Fibroblast of lung (primary cell): ENCODE results near the gene RERE. TPM values are rescaled to one million over a fixed set of nuclear protein-coding genes. Genes with fewer than 3 reads are reported as not detected.
A peak's percentile ranks its signal among the peaks of the same experiment; 100 is the strongest.
"Not testable (repeated sequence)": the region's sequence is repeated elsewhere in the genome, so short reads cannot be mapped to it uniquely, and the experiment has no call there.

Source experiments
- DNase-seq, 2 donors: peaks; one replicate each; pipeline versions ENCODE4 v3.0.0 to v3.0.0-alpha.2; 2010; ENCODE audit warnings: low read depth in 2 of 2
- H2AFZ ChIP-seq: 2 replicates; pipeline ENCODE4 v1.5.1; 2012; ENCODE audit warnings: low read length, control low read depth, inconsistent platforms
- H3K27ac ChIP-seq: 2 replicates; pipeline ENCODE4 v1.5.1; 2011; ENCODE audit warnings: low read length, control low read depth; ENCODE audit not compliant: insufficient read depth
- H3K27me3 ChIP-seq: 2 replicates; pipeline ENCODE4 v1.5.1; 2011; ENCODE audit warnings: mild to moderate bottlenecking, low read length; ENCODE audit not compliant: control insufficient read depth, insufficient read depth
- H3K36me3 ChIP-seq: 2 replicates; pipeline ENCODE4 v1.5.1; 2011; ENCODE audit warnings: low read length; ENCODE audit not compliant: control insufficient read depth, insufficient read depth
- H3K4me1 ChIP-seq: 2 replicates; pipeline ENCODE4 v1.5.1; 2011; ENCODE audit warnings: low read length; ENCODE audit not compliant: control insufficient read depth, insufficient read depth; ENCODE audit errors: extremely low read depth
- H3K4me2 ChIP-seq: 2 replicates; pipeline ENCODE4 v1.5.1; 2011; ENCODE audit warnings: low read length, control low read depth; ENCODE audit not compliant: insufficient read depth; ENCODE audit errors: extremely low read depth
- H3K4me3 ChIP-seq, 4 experiments: fragments of 200-600 bp in 1 of 4; sonication (generic) in 1 of 4; replicated peaks in 1 of 4; 2 replicates each; pipeline ENCODE4 v1.5.1; 2011 to 2016; ENCODE audit warnings: low read length in 4 of 4, low read depth in 3 of 4, mild to moderate bottlenecking in 3 of 4, control low read depth in 2 of 4, inconsistent platforms in 1 of 4, mixed read lengths in 1 of 4; ENCODE audit not compliant: insufficient read depth in 1 of 4; ENCODE audit errors: control extremely low read depth in 1 of 4
- H3K79me2 ChIP-seq: 2 replicates; pipeline ENCODE4 v1.5.1; 2012; ENCODE audit warnings: mild to moderate bottlenecking, low read length, inconsistent platforms; ENCODE audit not compliant: control insufficient read depth, insufficient read depth
- H3K9ac ChIP-seq: 2 replicates; pipeline ENCODE4 v1.5.1; 2011; ENCODE audit warnings: mild to moderate bottlenecking, low read length, control low read depth; ENCODE audit not compliant: insufficient read depth
- H3K9me3 ChIP-seq: 2 replicates; pipeline ENCODE4 v1.5.1; 2012; ENCODE audit warnings: low read depth, low read length; ENCODE audit not compliant: control insufficient read depth, insufficient read depth
- H4K20me1 ChIP-seq: 2 replicates; pipeline ENCODE4 v1.5.1; 2011; ENCODE audit warnings: low read length; ENCODE audit not compliant: control insufficient read depth, insufficient read depth; ENCODE audit errors: extremely low read depth
- CTCF ChIP-seq, 2 donors: IDR thresholded peaks in 1 of 2; conservative IDR thresholded peaks in 1 of 2; 1 replicate in 1 of 2; 2 replicates in 1 of 2; pipeline ENCODE4 v1.5.1; 2011 to 2012; ENCODE audit warnings: low read length in 2 of 2, control low read depth in 1 of 2, inconsistent platforms in 1 of 2, low read depth in 1 of 2, mild to moderate bottlenecking in 1 of 2
- EZH2 ChIP-seq: IDR thresholded peaks from 2 replicates; pipeline ENCODE4 v1.5.1; 2012; ENCODE audit warnings: low read length, control low read depth, mild to moderate bottlenecking; ENCODE audit errors: missing control alignments
- polyA plus RNA-seq, 2 donors: library from polyadenylated mRNA; depleted of rRNA in 1 of 2; stranded (reverse) in 1 of 2; unstranded in 1 of 2; fragments of >200 nt; gene quantifications; 2 replicates each; pipeline ENCODE4 v1.2.1, GENCODE V29; 2011 to 2012; ENCODE audit warnings: missing spikeins in 1 of 2
- total RNA-seq: library from RNA; depleted of rRNA; stranded (reverse); fragments of >200 nt; gene quantifications from 2 replicates; pipeline ENCODE4 v1.2.1, GENCODE V29; 2014

RERE gene
- total and polyA plus RNA-seq, 2 donors (not counting 1 experiment from before 2014, with no cell fraction given), result 3.7 to 51.0 TPM

GRCh38 chr1:8823295-8823664, 5.8 kb upstream of the RERE start:
- no peak overlapping the region for H3K4me3 ChIP-seq
- no peak overlapping the region for H3K9ac ChIP-seq
- H3K79me2 ChIP-seq, result no peaks in the 10 kb centered on the region
- no peaks in the 10 kb centered on the region for H3K9me3 ChIP-seq
- no peaks in the 10 kb centered on the region for H3K36me3 ChIP-seq
- no peak for DNase-seq
- peaks cover 2% of the 10 kb centered on the region for H3K4me1 ChIP-seq
- H3K27ac ChIP-seq, result no peak overlapping the region
- no peaks in the 10 kb centered on the region for H4K20me1 ChIP-seq
- H2AFZ ChIP-seq, result no peak overlapping the region
- TF ChIP-seq CTCF (conservative IDR thresholded peaks at IDR 0.05 in 1 of 2, IDR thresholded peaks at IDR 0.05 in 1 of 2; ENCODE audit: low read depth in 1 of 2, low read length in 2 of 2) (no peak), EZH2 (no peak)
- no peaks in the 10 kb centered on the region for H3K27me3 ChIP-seq
- H3K4me2 ChIP-seq, result no peak overlapping the region

GRCh38 chr1:8822373-8823294, 5.2 kb upstream of the RERE start:
- no peak for TF ChIP-seq EZH2
- TF ChIP-seq CTCF (conservative IDR thresholded peaks at IDR 0.05 in 1 of 2, IDR thresholded peaks at IDR 0.05 in 1 of 2; ENCODE audit: low read depth in 1 of 2, low read length in 2 of 2), result no peak
- Histone ChIP-seq H3K9ac (no peak overlapping the region), H3K36me3 (no peaks in the 10 kb centered on the region), H2AFZ (no peak overlapping the region), H4K20me1 (no peaks in the 10 kb centered on the region), H3K79me2 (no peaks in the 10 kb centered on the region), H3K4me1 (peaks cover 2% of the 10 kb centered on the region), H3K9me3 (no peaks in the 10 kb centered on the region), H3K27ac (no peak overlapping the region), H3K4me2 (peak overlapping the region; percentile 1), H3K27me3 (no peaks in the 10 kb centered on the region), H3K4me3 (no peak overlapping the region)
- peak; percentile 82 to 94 for DNase-seq

- no peak overlapping the region for H3K27ac ChIP-seq
- no peak overlapping the region for H2AFZ ChIP-seq
- H3K4me3 ChIP-seq, result no peak overlapping the region
- no peak overlapping the region for H3K4me2 ChIP-seq
- no peaks in the 10 kb centered on the region for H3K79me2 ChIP-seq
- H3K27me3 ChIP-seq, result no peaks in the 10 kb centered on the region
- no peak for TF ChIP-seq CTCF (conservative IDR thresholded peaks at IDR 0.05 in 1 of 2, IDR thresholded peaks at IDR 0.05 in 1 of 2; ENCODE audit: low read depth in 1 of 2, low read length in 2 of 2)
- TF ChIP-seq EZH2, result no peak
- no peak overlapping the region for H3K9ac ChIP-seq
- DNase-seq, result no peak
- H3K9me3 ChIP-seq, result no peaks in the 10 kb centered on the region
- no peaks in the 10 kb centered on the region for H3K36me3 ChIP-seq
- H3K4me1 ChIP-seq, result peaks cover 2% of the 10 kb centered on the region
- H4K20me1 ChIP-seq, result no peaks in the 10 kb centered on the region
Measured at GRCh38 chr1:8821084-8821483, 3.6 kb upstream of the RERE start.

- H3K27ac ChIP-seq, H3K4me2 ChIP-seq: not testable (repeated sequence)
Measured at GRCh38 chr1:8818789-8819188, 1.3 kb upstream of the RERE start.

More at GRCh38 chr1:8818789-8819188, 1.3 kb upstream of the RERE start:
- H3K36me3 ChIP-seq, H3K9me3 ChIP-seq, DNase-seq, H3K79me2 ChIP-seq, H3K27me3 ChIP-seq, H3K4me1 ChIP-seq, H2AFZ ChIP-seq, H4K20me1 ChIP-seq, H3K9ac ChIP-seq: not testable (repeated sequence)
- H3K4me3 ChIP-seq, result peak overlapping the region in 1 of 4 experiments; percentile 73
